PFSK-1 (cell line): ENCODE measurements around the gene PELI2.

Source experiments
- FOXP2 ChIP-seq: optimal IDR thresholded peaks from 2 replicates; pipeline ENCODE3; 2011; ENCODE audit warnings: borderline replicate concordance, control low read depth, inconsistent platforms; ENCODE audit not compliant: insufficient read depth; ENCODE audit errors: extremely low read length, extremely low read depth
- POLR2AphosphoS5 ChIP-seq: IDR thresholded peaks from 2 replicates; pipeline ENCODE4 v1.6.1; 2012; ENCODE audit warnings: low read depth, mild to moderate bottlenecking, control low read depth, low read length, moderate library complexity
- SIN3A ChIP-seq: IDR thresholded peaks from 2 replicates; pipeline ENCODE4 v1.6.1; 2012; ENCODE audit warnings: mild to moderate bottlenecking, low read length, moderate library complexity, borderline replicate concordance; ENCODE audit not compliant: insufficient read depth
- TAF1 ChIP-seq: IDR thresholded peaks from 2 replicates; pipeline ENCODE4 v1.6.1; 2012; ENCODE audit warnings: low read length, control low read depth, borderline replicate concordance; ENCODE audit not compliant: insufficient read depth
- TF ChIP-seq, protein P1 (sequence below), 2 experiments: IDR thresholded peaks; 2 replicates each; pipeline versions ENCODE4 v1.6.1 to v1.8.0; 2011 to 2012; ENCODE audit warnings: low read depth in 2 of 2, low read length in 2 of 2, control low read depth in 1 of 2, inconsistent platforms in 1 of 2, mild to moderate bottlenecking in 1 of 2, moderate library complexity in 1 of 2; ENCODE audit not compliant: insufficient read depth in 1 of 2

The PELI2 gene

DNA sequence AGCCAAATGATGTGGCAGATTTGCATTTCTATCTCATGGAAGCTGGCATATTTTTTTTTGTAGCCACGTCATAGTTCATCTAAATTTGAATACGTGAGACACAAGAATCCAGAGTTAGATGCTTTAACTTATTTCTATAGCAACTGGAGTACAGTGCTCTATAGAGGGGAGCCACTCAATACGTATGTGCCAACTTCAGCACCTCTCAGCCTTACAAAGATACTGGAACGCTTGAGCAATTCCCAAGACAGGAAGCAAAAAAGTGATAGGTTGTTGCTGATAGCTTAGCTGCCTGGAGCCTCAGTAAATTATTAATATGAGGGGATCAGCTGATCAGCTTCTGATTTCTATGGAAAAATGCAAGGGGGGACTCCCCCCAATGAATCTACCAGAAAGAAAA lies 24.1 kb upstream of the PELI2 start:
- TF ChIP-seq POLR2AphosphoS5 (no peak), FOXP2 (no peak), SIN3A (no peak), TAF1 (no peak)
- TF ChIP-seq, protein P1, sequence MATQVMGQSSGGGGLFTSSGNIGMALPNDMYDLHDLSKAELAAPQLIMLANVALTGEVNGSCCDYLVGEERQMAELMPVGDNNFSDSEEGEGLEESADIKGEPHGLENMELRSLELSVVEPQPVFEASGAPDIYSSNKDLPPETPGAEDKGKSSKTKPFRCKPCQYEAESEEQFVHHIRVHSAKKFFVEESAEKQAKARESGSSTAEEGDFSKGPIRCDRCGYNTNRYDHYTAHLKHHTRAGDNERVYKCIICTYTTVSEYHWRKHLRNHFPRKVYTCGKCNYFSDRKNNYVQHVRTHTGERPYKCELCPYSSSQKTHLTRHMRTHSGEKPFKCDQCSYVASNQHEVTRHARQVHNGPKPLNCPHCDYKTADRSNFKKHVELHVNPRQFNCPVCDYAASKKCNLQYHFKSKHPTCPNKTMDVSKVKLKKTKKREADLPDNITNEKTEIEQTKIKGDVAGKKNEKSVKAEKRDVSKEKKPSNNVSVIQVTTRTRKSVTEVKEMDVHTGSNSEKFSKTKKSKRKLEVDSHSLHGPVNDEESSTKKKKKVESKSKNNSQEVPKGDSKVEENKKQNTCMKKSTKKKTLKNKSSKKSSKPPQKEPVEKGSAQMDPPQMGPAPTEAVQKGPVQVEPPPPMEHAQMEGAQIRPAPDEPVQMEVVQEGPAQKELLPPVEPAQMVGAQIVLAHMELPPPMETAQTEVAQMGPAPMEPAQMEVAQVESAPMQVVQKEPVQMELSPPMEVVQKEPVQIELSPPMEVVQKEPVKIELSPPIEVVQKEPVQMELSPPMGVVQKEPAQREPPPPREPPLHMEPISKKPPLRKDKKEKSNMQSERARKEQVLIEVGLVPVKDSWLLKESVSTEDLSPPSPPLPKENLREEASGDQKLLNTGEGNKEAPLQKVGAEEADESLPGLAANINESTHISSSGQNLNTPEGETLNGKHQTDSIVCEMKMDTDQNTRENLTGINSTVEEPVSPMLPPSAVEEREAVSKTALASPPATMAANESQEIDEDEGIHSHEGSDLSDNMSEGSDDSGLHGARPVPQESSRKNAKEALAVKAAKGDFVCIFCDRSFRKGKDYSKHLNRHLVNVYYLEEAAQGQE (IDR thresholded peaks at IDR 0.05; ENCODE audit: insufficient read depth in 1 of 2, low read depth in 2 of 2, low read length in 2 of 2): no peak

DNA sequence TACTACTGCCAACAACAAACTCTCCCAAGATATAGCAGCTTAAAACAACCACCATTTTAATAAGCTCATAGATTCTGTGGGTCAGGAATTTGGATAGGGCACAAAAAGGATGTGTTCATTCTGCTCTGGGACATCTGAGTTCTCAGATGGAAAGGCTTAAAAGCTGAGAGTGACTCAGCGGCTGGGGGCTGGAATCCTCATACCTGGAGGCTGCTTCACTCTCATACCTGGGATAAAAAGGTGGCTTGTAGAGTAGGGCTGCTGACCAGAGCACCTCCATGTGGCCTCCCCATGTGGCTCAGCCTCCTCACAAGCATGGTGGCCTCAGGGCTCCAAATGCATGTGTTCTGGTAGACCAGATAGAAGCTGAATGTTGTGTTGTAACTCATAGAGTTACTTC lies 20.2 kb upstream of the PELI2 start:
- no peak for TF ChIP-seq TAF1
- no peak for TF ChIP-seq FOXP2
- TF ChIP-seq, protein P1 (IDR thresholded peaks at IDR 0.05; ENCODE audit: insufficient read depth in 1 of 2, low read depth in 2 of 2, low read length in 2 of 2): no peak
- TF ChIP-seq POLR2AphosphoS5: no peak
- TF ChIP-seq SIN3A: no peak

DNA sequence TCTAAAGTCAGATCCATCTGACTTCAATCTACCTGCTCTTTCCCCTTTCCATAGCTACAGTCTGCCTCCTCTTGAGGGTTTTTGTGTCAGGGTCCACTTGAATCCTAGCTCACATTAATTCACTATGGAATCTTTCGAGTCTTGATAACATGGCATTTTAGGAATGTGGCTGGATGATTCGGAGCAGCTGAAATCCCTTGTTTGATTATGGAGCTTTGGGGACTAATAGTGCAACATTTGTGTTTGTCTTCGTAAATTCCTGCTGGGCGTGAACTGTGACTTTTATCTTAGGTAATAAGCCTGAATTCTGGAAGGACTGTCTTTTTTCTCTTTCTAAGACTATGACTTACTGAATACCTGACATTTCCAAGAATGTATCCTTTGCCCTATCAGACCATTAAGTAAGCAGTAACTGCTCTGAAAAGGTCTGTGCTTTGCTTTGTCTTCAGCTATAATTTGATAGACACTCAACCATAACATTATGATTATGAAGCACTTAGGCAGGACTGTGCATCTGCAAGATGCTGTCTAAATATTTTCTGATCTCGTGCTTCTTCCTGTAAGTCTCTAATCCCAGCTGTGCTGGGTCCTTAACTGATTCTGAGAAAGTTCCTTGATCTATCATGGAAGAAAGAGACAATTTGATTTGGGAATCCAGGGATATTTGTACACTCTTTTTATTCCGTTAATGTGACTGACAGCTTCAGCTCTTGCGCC lies 19.0 kb upstream of the PELI2 start:
- TF ChIP-seq, protein P1 (IDR thresholded peaks at IDR 0.05; ENCODE audit: insufficient read depth in 1 of 2, low read depth in 2 of 2, low read length in 2 of 2): no peak
- no peak for TF ChIP-seq POLR2AphosphoS5
- no peak for TF ChIP-seq TAF1
- TF ChIP-seq FOXP2: no peak
- no peak for TF ChIP-seq SIN3A

DNA sequence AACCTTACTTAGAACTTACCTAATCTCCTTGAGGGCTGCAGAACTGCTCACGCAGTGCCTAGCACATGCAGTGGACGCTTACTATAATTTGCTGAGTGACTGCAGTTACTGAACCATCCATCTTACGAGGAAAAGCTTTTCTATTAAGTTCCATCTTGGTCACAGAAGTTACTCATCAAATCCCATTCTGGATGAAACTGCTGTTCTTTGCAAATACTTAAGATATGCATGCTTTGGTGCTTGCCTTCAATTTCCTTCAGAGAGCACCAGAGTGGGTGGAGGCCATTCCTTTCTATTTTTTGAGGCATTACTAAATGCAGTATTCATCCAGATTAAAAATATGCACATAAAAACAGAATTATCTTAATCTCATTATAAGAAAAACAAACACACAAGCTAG lies 17.7 kb upstream of the PELI2 start:
- TF ChIP-seq FOXP2 (no peak), POLR2AphosphoS5 (no peak), SIN3A (no peak), TAF1 (no peak)
- TF ChIP-seq, protein P1 (IDR thresholded peaks at IDR 0.05; ENCODE audit: insufficient read depth in 1 of 2, low read depth in 2 of 2, low read length in 2 of 2): no peak
